CD4-positive, alpha-beta T cell treated with Interleukin-10 for 1 hour (primary cell): ENCODE data around the gene FILIP1.
A peak's percentile ranks its signal among the peaks of the same experiment; 100 is the strongest.

Experiments used
- DNase-seq: peaks from one replicate; pipeline ENCODE4 v3.0.0-alpha.2; 2020

FILIP1 gene

DNA sequence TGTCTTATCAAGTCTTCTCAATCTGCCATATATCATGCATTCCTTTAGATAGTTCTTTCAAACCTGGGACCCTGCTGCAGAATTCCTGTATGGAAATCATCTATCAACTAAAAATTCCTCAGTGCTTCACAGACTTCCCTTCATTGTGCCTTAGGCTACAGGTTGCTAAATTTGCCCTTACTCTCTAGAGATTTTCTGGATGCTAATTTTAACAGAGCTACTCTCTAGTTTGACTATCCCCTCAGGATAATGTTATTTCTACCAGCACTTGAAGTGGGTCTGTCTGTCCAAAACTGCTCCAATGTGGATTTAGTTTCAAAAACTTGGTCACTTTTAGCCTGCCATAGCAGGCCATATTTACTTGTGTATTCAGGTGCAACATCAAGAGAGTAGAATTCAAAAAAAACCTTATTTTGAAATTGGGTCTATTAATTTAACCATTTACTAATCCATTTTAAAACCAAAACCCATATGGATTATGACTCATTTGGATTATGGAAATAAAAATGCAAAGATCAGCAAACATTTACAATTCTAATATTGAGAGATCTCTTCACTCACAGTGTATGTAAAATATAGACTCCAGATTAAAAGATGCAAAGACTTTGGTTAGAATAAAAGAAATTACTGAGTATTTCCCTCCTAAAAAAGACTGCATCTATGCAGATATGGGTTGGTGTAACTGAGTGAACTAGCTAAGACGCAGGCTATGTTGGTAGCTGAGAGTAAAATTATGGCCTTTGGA lies 236.1 kb downstream of the FILIP1 start:
- DNase-seq, result no peak

DNA sequence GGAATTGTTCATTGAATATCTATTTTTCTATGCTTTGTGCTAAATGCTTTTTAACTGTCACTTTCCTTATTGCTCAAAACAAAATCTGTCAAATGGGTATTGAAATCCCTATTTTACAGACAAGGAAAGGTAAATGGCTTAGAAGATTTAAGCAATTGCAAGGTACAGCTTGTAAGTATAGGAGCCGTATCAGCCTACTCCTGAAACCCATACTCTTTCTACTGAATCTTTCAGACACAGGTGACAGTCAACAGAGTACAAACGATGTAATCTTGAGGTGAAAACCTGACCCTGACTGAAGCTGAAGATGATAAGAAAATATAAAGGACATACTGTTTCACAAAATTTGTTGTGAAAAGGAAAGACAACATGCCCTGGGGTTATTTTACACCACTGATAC lies 243.0 kb downstream of the FILIP1 start:
- no peak for DNase-seq

DNA sequence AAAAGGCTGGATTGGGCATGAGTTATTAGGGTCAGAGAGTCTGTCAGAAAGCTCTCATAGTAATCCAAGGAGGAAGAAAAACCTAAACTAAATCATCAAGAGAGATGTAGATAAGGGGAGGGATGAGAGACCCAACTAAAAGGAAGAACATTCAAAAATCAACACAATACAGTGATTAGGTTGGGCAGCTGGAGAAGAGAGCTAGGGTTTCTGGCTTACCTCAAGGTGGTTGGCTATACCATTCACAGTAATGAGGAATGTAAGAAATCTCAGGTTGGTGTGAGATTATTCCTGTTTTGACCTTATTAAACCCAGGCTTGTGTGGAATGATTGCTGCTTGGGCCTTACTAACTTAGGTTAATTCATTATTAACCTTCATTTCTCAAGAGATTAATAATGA lies 243.8 kb downstream of the FILIP1 start:
- no peak for DNase-seq

DNA sequence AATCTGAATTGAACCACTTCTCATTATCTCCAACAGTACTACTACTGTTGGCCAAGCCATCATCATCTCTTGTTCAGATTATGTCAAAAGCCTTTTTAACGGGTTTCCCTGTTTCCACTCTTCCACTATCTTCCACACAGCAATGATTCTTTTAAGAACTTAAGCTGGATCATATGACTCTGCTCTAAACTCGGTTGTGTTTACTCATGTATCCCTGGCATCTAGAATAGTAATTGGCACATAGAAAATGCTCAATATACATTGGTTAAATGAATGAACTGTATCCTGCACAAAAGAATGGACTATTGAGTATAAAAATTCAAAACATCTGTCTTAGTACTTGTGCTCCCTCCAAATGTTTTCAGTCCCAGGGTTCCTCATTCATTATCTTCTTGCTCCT lies 247.2 kb downstream of the FILIP1 start:
- no peak for DNase-seq

DNA sequence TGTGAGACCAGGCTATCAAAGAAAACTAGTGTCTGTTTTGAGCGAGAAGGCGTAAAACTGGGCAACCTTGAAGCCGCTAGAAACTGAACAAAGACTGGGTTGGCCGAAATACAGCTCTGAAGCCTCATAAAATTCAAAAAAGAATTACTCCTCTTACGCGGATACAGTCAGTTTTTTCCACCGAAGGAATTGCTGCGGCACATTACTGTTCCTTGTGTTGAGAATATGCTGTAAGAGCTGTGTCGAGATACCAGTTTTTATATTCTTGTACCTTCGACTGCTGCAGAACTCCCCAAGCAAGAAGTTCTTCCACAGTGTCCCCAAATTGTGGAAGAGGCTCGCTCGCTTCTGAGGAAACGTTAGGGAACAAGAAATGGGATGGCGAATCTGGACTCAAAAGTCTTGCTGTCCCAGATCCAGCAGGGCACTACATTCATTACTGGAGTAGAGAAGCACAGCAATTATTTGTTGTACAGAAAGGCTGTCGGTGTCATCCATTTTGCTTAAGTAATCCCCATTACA lies 249.5 kb downstream of the FILIP1 start:
- DNase-seq, result no peak

DNA sequence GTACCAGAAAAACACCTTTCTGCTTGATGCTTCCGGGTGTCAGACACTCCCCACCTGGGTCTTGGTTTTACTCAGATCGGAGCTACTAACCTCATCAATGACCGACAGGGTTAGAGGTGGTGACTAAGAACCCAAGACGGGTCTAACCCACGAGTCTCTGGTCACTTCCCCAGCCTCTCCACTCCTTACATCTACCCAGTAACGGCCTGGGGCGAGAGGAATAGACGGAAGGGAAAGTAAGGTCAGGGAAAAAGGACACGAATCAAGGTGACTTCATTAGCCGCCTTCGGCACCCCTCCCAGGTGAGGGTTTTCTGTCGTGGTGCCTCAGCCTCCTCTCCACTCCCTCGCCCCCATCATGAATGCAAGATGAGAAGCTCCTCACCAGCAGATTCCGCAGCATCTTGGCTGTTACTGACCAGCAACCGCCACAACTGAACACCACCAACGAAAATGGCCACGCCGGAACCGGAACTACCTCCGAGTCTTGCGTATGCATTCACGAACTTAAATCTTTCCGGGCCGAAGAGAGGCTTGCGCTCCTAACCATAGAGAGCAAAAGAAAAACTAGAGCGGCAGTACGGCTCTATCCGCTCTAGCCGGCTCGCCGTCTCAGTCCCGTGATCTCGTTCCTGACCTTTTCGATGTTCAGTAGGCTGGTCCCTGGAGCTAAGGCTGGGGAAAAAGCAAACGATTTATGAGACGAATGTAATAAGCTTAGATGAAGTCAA lies 250.1 kb downstream of the FILIP1 start, which contains the start of gene COX7A2:
Gene COX7A2 (minus strand): TSS at position 469 of the 730 bp plus-strand sequence. CDS start 67 bp downstream, at position 402.
- peak; percentile 92 for DNase-seq
